Esophagus muscularis mucosa (tissue), 4 donors: ENCODE results near the gene KITLG. TPM values are rescaled to one million over a fixed set of nuclear protein-coding genes. Genes with fewer than 3 reads are reported as not detected.

Experiments used
- DNase-seq: peaks from one replicate; pipeline ENCODE4 v3.0.0-alpha.2; 2017; ENCODE audit errors: extremely low spot score
- H3K27ac ChIP-seq, 4 donors: fragments of 200-600 bp; sonication (generic); replicated peaks in 1 of 4; 1 replicate in 3 of 4; 2 replicates in 1 of 4; pipeline ENCODE4 v1.5.1; 2016 to 2019; ENCODE audit warnings: mild to moderate bottlenecking in 1 of 4
- H3K27me3 ChIP-seq, 4 donors: fragments of 200-600 bp; sonication (generic); one replicate each; pipeline versions ENCODE4 v1.5.1 to v1.6.0; 2016 to 2019
- H3K36me3 ChIP-seq, 4 donors: fragments of 200-600 bp; sonication (generic); one replicate each; pipeline ENCODE4 v1.5.1; 2016 to 2019
- H3K4me1 ChIP-seq, 4 donors: fragments of 200-600 bp; sonication (generic); one replicate each; pipeline ENCODE4 v1.5.1; 2016 to 2019
- H3K4me3 ChIP-seq, 4 donors: fragments of 200-600 bp; sonication (generic); 1 replicate in 2 of 4; 2 replicates in 2 of 4; pipeline ENCODE4 v1.5.1; 2016 to 2019; ENCODE audit warnings: mild to moderate bottlenecking in 4 of 4, moderate library complexity in 1 of 4
- H3K9me3 ChIP-seq, 4 donors: fragments of 200-600 bp; sonication (generic); 1 replicate in 3 of 4; 2 replicates in 1 of 4; pipeline ENCODE4 v1.5.1; 2016 to 2019
- CTCF ChIP-seq, 3 experiments: fragments of 200-600 bp in 2 of 3; fragments of 450-650 bp in 1 of 3; sonication (generic) in 2 of 3; IDR thresholded peaks; one replicate each; pipeline ENCODE4 v1.5.1; 2017 to 2019; ENCODE audit warnings: antibody characterized with exemption in 3 of 3, mild to moderate bottlenecking in 2 of 3, moderate library complexity in 1 of 3
- EP300 ChIP-seq: sonication (generic); formaldehyde crosslinking; IDR thresholded peaks from one replicate; pipeline ENCODE4 v1.6.1; 2017; ENCODE audit warnings: antibody characterized with exemption
- POLR2A ChIP-seq: fragments of 450-650 bp; IDR thresholded peaks from one replicate; pipeline ENCODE4 v1.6.1; 2017; ENCODE audit warnings: antibody characterized with exemption, moderate library complexity, mild to moderate bottlenecking, low read depth
- POLR2AphosphoS5 ChIP-seq, 2 donors: sonication (generic); formaldehyde crosslinking; IDR thresholded peaks; one replicate each; pipeline ENCODE4 v1.6.1; 2017; ENCODE audit warnings: antibody characterized with exemption in 2 of 2
- WGBS: methylation state at CpG from one replicate; pipeline ENCODE4 v1.1.5; 2018; 5-methylcytosine and 5-hydroxymethylcytosine counted together
- intact Hi-C: fragments of 100-400 bp; cut with DNase I; formaldehyde crosslinking; loops from one replicate; pipeline ENCODE4 v1.15.1; 2023
- total RNA-seq, 4 donors: library from RNA; depleted of rRNA; stranded (reverse); fragments of >200 nt; gene quantifications; one replicate each; pipeline versions ENCODE4 v1.1.0 to v1.2.1, GENCODE V29; 2016

Gene KITLG
- total RNA-seq, 4 donors from 2014 or later: 71.7 to 147 (median 121) TPM

DNA sequence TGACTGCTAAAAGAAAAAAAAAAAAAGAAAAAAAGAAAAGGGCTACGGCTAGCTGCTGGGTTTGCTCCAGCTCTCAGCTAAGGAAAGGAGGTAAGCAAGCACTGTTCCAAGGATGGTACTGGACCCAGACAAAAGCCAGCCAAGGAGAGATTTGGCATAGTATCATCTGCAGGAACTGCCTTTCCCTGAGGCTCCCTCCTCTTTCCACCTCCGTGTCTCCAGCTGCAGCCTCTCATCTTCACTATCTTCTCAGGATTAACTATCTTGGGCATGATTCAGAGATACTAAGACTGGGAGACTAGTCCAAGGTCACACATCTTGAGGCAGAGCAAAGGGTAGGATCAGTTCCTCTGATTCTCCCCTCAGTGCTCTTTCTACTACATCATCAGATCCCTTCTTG is 6.0 kb downstream of the KITLG start:
- Histone ChIP-seq H3K27ac (peak overlapping the region; percentile 66 to 85 (median 81)), H3K4me3 (peak overlapping the region; percentile 3 to 91 (median 56)), H3K27me3 (no peaks in the 10 kb centered on the region), H3K9me3 (no peaks in the 10 kb centered on the region), H3K36me3 (no peaks in the 10 kb centered on the region), H3K4me1 (peaks cover 49 to 88% (median 82%) of the 10 kb centered on the region in 4 donors)
- WGBS: 17% methylated on average over 2 of the region's 2 CpGs
- no peak for DNase-seq
- no peak for TF ChIP-seq EP300
- TF ChIP-seq CTCF (IDR thresholded peaks at IDR 0.05): no peak
- TF ChIP-seq POLR2AphosphoS5 (IDR thresholded peaks at IDR 0.05): no peak
- TF ChIP-seq POLR2A: no peak
- intact Hi-C loops: loop anchor here (10.0 kb wide), 1 partner anchor 419 kb away; no protein-coding TSS in a partner anchor

DNA sequence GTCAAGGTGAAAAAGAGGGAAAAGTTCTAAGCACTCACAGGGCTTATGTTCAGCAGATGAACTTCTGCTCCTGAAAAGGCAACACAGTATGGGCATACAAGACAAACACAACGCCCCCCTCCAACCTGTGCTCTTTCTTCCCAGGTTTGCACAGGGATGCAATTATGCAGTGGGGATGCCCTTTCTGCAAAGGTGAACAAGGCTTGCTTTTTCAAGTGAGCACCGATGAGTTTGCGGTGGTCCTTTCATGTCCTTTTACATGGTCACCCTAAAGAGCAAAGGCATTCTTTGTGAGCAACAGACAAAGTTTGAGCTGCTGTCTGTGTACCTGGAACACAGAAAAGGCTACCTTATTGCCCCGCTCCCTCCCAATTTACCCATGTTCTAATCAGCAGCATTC is 6.7 kb downstream of the KITLG start:
- Histone ChIP-seq H3K36me3 (no peaks in the 10 kb centered on the region), H3K9me3 (no peaks in the 10 kb centered on the region), H3K27me3 (no peaks in the 10 kb centered on the region), H3K4me3 (peak overlapping the region in 3 of 4 donors; percentile 22 to 91 (median 90)), H3K27ac (peak overlapping the region; percentile 66 to 85 (median 81)), H3K4me1 (peaks cover 49 to 94% (median 89%) of the 10 kb centered on the region in 4 donors)
- TF ChIP-seq CTCF (IDR thresholded peaks at IDR 0.05) (no peak), POLR2A (no peak), EP300 (no peak), POLR2AphosphoS5 (IDR thresholded peaks at IDR 0.05) (no peak)
- 72% methylated on average over 4 of the region's 4 CpGs for WGBS
- intact Hi-C loops: loop anchor here (10.0 kb wide), 1 partner anchor 419 kb away; no protein-coding TSS in a partner anchor
- no peak for DNase-seq

GRCh38 chr12:88572781-88573549 is 7.3 kb downstream of the KITLG start:
- DNase-seq: no peak
- Histone ChIP-seq H3K36me3 (no peaks in the 10 kb centered on the region), H3K4me1 (peaks cover 49 to 98% (median 96%) of the 10 kb centered on the region in 4 donors), H3K9me3 (no peaks in the 10 kb centered on the region), H3K27me3 (no peaks in the 10 kb centered on the region), H3K4me3 (peak overlapping the region in 3 of 4 donors; percentile 22 to 91 (median 90)), H3K27ac (peak overlapping the region; percentile 66 to 85 (median 81))
- intact Hi-C loops: loop anchor here (10.0 kb wide), 1 partner anchor 418 kb away; no protein-coding TSS in a partner anchor
- TF ChIP-seq CTCF (IDR thresholded peaks at IDR 0.05) (no peak), POLR2AphosphoS5 (IDR thresholded peaks at IDR 0.05) (no peak), POLR2A (no peak), EP300 (no peak)
- 35% methylated on average over 4 of the region's 4 CpGs for WGBS

DNA sequence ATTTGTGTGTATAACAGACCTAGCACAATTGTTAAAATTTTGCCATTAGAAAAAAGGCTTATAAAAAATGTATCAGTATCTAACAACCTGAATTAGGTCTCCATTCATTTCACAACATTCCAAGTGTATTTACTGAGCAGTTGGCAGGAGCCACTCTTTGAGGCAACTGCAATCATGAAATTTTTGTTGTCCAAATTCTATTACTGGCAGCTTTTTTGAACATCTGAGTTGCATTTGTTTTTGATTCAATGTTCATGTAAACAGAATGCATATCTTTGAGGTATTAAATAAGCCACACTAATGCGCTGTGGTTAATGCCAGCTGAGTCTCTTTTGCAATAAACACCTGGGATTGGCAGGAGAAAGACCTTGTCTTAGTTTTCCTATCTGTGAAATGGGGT is 8.7 kb downstream of the KITLG start:
- Histone ChIP-seq H3K27ac (peak overlapping the region in 3 of 4 donors; percentile 13 to 48 (median 39)), H3K9me3 (no peaks in the 10 kb centered on the region), H3K4me3 (no peak overlapping the region), H3K4me1 (peaks cover 62 to 100% (median 99%) of the 10 kb centered on the region in 4 donors), H3K27me3 (no peaks in the 10 kb centered on the region), H3K36me3 (no peaks in the 10 kb centered on the region)
- intact Hi-C loops: loop anchor here (10.0 kb wide), 1 partner anchor 417 kb away; no protein-coding TSS in a partner anchor
- TF ChIP-seq CTCF (IDR thresholded peaks at IDR 0.05) (no peak), POLR2AphosphoS5 (IDR thresholded peaks at IDR 0.05) (no peak), POLR2A (no peak), EP300 (no peak)
- DNase-seq: no peak
- WGBS: 90% methylated on average over 1 of the region's 1 CpG
